HG02884 (cell line): ENCODE results near the gene ZDHHC6.
"Not testable (repeated sequence)": the region's sequence is repeated elsewhere in the genome, so short reads cannot be mapped to it uniquely, and the experiment has no call there.

ENCODE experiments used
- ATAC-seq: cut with Tn5 transposase; IDR thresholded peaks from one replicate; pipeline ENCODE4 v1.9.1; 2021; ENCODE audit warnings: mild to moderate bottlenecking, moderate library complexity; ENCODE audit not compliant: unreplicated experiment

ZDHHC6 gene

GRCh38 chr10:112393341-112393740 lies 53.4 kb downstream of the ZDHHC6 start:
- ATAC-seq, result no peak

GRCh38 chr10:112390125-112390703 lies 56.5 kb downstream of the ZDHHC6 start:
- no peak for ATAC-seq

DNA sequence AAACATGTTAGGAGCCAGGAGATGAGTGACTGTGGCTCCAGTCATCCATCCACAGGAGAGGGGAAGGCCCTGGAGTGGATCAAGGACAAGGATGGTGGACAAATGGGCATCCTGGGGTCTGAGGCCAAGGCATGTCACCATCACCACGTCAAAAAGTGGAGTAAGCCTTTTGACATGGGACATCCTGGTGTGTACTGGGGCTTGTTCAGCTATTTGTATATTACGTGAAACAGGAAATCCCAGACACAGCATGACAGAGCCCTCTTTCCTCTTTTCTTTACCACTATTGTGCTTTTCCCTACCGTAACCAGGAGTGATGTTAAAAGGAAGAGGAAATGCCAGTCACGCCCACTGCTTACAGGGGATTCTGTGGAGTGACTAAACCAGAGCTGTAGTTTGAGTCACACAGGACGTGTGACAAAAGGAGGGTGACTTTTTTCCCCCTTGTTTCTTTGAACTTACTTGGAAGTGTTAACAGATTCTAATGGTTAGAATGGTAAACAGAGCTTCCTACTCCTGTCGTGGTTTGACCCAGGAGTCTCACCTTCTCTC lies 57.4 kb downstream of the ZDHHC6 start:
- peak; percentile 84 for ATAC-seq

DNA sequence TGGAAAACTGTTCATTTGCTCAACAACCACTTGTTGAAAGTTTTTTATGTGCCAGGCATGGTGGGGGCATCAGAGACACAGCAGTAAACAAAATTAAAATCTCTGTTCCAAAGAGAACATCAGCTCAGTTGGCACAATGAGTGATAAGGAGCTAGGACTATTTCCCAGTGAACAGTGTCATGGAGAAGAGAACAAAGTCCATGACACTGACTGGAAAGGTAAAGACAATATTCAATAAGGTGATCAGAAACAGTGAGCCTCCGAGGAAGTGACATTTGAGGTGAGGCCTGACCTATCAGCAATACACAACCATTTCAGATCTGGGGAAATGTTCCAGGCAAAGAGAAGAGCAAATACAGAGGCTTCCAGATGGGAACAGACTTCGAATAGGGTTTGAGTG lies 58.2 kb downstream of the ZDHHC6 start:
- ATAC-seq, result no peak

DNA sequence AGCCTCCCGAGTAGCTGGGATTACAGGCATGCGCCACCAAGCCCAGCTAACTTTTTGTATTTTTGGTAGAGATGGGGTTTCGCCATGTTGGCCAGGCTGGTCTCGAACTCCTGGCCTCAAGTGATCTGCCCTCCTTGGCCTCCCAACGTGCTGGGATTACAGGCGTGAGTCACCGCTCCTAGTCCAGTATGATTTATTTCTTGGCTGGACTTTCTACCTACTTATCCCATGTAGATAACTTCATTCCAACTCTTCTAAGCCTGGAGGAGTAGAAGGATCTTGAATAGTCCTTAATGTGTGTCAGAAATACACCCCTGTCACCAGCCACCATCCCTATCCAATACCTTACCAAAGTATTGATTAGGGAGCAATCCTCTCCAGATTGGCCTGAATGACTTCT lies 58.7 kb downstream of the ZDHHC6 start:
- not testable (repeated sequence) for ATAC-seq

DNA sequence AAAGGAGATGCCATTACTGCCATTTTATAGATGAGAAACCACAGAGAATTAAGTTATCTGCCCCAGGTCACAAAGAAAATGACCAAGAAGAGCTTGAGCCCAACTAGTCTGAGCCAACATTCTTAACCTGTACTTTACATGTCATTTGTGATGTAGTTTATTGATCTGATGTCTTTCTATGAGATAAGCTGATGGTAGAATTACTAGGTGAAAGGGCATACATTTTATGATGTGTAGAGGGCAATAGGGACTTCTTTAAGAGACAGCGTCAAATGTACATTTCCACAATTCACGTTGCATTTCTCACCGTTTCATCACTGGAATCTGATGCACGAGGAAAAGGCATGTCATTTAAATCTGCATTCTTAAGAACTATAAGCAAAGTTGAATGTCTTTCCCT lies 61.5 kb downstream of the ZDHHC6 start:
- no peak for ATAC-seq

- ATAC-seq, result no peak
These were observed 62.6 kb downstream of the ZDHHC6 start for GRCh38 chr10:112384141-112384540.

- no peak for ATAC-seq
These were observed 63.4 kb downstream of the ZDHHC6 start for GRCh38 chr10:112383325-112383724.

DNA sequence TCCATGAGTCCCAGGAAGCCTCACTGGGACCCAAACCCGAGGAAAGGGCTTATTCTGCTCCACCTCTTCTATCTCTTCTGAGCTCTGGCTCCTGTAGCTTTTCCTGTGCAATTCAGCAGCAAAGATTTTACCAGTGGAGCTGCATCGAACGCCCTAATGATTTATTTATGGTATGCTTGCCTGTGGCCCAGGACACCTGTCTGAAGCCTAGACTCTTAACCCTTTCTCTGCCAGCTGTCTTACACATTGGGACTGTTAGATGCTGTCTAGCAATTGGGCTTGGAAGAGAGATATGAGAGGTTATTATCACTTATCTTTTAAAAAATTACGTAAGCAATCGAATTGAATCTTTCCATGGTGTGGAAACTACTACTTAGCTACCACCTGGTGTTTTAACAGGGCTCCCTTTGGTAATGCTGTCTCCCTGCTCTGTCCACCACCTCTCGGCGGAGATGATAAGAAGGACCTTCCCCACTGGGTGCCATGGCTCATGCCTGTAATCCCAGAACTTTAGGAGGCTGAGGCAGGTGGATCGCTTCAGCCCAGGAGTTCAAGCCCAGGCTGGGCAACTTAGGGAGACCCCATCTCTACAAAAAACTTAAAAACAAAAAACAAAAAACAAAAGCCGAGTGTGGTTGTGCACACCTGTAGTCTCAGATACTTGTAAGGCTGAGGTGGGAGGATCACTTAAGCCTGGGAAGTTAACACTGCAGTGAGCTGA lies 64.0 kb downstream of the ZDHHC6 start:
- ATAC-seq, result no peak
